Gastrocnemius medialis (tissue), 4 donors: ENCODE results near the gene CST8.

Experiments
- CTCF ChIP-seq, 5 experiments: fragments of 450-650 bp in 3 of 5; fragments of 200-600 bp in 2 of 5; sonication (generic) in 2 of 5; IDR thresholded peaks in 4 of 5; conservative IDR thresholded peaks in 1 of 5; 1 replicate in 4 of 5; 2 replicates in 1 of 5; pipeline ENCODE4 v1.5.1; 2016 to 2019; ENCODE audit warnings: antibody characterized with exemption in 5 of 5, mild to moderate bottlenecking in 3 of 5, moderate library complexity in 3 of 5
- POLR2A ChIP-seq, 2 donors: fragments of 450-650 bp; IDR thresholded peaks; one replicate each; pipeline ENCODE4 v1.6.1; 2017; ENCODE audit warnings: antibody characterized with exemption in 2 of 2, mild to moderate bottlenecking in 2 of 2, moderate library complexity in 2 of 2

DNA sequence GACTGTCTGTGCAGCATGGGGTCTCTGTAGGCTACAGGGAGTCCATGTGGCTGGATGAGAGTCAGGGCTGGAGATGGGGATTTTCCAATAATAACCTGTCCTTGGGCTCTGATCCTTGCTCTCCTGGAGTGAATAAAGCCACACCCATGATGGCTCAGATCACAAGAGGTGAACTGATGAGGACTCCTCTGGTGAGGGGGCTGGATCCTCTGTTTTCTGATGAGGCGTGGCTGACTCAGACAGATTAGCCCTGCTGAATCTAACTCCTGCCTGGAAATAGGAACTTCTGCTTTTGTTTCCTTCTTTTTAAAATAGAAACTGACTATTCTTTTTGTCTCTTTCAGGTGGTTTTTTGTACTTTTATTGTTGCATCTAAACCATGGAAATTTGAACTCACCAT is 50.4 kb downstream of the CST8 start:
- TF ChIP-seq CTCF (IDR thresholded peaks at IDR 0.05 in 4 of 5, conservative IDR thresholded peaks at IDR 0.05 in 1 of 5) (no peak), POLR2A (IDR thresholded peaks at IDR 0.05) (no peak)
